GM19324 (cell line): ENCODE results near the gene SPHK2.

ENCODE experiments used
- ATAC-seq: cut with Tn5 transposase; IDR thresholded peaks from one replicate; pipeline ENCODE4 v1.9.1; 2021; ENCODE audit warnings: mild to moderate bottlenecking, moderate library complexity; ENCODE audit not compliant: unreplicated experiment, low FRiP score

SPHK2 gene

DNA sequence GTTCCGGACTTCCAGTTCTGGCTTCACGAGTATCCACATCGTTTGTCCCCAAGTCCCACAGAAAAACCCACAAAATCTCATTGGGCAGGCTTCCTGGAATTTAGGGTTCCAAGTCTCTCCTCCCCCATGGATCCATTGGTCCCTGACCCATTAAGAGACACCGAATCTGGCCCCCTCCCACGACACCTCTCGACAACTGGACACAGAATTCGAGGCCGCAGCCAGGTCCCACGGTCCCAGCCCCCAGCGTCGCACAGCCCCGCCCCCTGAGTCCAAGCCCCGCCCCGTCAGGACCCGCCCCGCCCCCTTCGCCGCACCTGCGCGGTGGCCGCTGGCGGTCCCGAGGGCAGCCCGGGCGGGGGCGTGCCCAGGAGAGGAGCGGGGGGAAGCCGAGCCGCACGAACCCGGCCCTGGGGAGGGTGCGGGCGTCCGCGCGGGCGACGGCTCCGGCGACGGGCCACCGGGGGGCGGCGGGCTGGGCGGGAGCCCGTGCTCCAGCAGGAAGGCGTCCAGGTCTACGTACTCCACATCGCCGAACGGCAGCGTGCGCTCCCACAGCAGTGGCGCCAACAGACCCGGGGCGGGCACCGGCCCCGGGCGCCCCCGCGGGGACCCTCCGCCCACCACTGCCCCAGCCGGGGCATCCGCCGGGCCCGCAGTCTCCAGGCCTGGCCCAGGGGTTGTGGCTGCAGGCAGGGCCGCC lies 16.1 kb downstream of the SPHK2 start:
- ATAC-seq = peak; percentile 19

DNA sequence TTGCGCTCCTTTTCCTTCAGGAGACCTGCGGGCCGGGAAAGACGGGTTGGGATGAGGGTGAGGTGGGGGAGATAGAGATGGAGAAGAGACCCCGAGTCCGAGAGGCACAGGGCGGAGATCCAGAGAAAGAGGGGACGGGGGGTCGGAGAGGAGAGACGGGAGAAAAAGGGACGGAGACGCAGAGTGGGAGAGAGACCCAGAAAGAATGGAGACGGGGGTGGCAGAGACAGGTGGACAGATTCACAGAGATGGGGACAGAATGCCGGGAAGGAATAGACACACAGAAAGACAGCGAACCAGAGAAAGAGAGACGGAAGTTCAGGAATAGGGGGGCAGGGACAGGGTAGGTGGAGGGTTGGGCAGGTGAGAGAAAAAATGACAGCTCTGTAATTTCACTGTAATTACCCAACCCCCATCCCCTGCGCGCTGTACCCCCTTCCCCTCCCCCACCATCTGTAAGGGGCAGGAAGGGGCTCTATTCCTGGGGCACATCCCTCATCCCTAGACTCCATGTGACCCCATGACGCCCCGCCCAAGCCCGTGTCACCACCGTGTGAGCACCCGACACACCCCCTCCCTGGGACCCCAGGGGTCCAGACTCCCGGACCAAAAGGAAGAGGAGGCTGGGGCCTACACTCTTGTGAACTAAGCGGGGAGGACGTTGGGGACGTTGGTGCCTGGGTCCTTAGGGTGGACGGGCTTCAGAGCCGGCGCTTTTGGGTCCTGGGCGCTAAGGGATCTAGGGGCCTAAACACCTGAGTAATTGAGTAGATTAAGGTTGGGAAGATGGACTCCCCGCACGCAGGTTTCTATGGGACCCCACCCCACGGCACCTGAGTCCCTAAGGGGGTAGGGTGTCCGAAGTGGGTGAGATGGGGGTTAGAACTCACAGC lies 16.9 kb downstream of the SPHK2 start:
- ATAC-seq = no peak

- no peak for ATAC-seq
These were observed 17.6 kb downstream of the SPHK2 start, which contains the start of gene DBP for GRCh38 chr19:48636859-48637448. Gene DBP (minus strand): TSS chr19:48637379. CDS start chr19:48636994, 385 bp downstream.

DNA sequence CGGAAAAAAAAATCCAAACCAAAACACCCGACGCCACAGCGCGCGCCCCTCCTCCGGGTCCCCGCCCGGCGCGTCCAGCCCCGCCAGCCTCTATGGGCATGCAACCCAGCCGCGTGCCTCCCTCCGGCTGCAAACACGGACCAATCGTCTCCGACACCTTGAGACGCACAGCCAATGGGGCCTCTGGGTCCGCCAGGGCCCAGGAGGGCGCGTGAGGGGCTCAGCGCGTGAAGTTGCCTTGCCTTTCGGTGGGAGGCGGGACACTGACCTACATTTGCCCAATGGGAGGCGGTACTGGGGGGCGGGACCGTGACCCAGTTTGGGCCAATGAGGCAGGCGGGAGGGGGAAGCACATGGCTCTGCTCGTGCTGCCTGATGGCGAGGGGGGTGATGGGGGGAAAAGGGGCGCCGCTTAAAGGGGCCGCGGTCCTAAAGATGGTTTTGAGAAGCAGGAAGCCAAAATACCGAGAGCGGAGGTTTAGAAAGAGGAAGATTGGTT lies 18.2 kb downstream of the SPHK2 start:
- peak; percentile 83 for ATAC-seq

DNA sequence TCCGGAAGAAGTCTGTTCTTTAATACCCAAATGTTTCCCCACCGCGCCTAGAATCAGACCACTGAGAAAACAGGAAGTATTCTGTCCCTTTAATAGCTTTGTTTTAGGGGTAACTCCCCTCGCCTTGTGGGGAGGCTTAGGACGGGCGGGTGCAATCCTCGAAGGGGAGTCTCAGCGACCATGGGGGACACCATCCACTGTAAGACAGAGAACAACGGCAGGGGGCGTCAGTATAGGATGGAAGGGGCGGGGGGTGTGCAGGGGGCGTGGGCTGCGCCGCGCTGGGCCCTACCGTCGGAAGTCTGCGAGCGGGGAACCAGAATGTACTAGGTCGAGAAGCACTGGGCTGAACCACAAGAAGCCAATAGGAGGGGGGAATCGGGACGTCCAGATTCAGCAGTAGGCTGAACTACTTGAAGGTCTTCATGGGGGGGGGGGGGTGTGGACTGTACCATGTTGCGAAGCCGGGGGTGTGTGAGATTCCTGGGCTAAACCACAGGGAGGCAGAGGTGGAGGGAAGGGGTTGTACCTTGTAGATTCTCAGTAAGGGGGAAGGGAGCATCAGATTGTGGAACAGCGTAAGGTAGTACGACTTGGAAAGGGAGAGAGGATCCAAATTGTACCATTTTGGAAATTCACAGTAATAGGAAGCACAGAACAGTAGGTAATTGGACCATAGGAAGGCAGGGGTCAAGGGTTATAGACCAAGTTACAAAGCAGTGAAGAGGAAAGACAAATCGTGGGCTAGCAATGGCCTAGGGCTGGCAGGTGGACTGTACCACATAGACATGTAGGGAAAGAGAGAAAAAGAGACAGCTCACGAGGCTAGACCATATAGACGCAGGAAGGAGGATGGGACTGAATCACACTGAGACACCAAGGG lies 18.9 kb downstream of the SPHK2 start:
- ATAC-seq = peak; percentile 11

- ATAC-seq = no peak
These were observed 19.6 kb downstream of the SPHK2 start for GRCh38 chr19:48638831-48639381.

GRCh38 chr19:48639483-48640375 lies 20.4 kb downstream of the SPHK2 start:
- ATAC-seq = no peak

GRCh38 chr19:48641850-48642249 lies 22.5 kb downstream of the SPHK2 start:
- ATAC-seq = no peak

- ATAC-seq = no peak
These were observed 23.6 kb downstream of the SPHK2 start for GRCh38 chr19:48642862-48643261.

GRCh38 chr19:48644355-48644754 lies 25.0 kb downstream of the SPHK2 start:
- ATAC-seq = no peak

DNA sequence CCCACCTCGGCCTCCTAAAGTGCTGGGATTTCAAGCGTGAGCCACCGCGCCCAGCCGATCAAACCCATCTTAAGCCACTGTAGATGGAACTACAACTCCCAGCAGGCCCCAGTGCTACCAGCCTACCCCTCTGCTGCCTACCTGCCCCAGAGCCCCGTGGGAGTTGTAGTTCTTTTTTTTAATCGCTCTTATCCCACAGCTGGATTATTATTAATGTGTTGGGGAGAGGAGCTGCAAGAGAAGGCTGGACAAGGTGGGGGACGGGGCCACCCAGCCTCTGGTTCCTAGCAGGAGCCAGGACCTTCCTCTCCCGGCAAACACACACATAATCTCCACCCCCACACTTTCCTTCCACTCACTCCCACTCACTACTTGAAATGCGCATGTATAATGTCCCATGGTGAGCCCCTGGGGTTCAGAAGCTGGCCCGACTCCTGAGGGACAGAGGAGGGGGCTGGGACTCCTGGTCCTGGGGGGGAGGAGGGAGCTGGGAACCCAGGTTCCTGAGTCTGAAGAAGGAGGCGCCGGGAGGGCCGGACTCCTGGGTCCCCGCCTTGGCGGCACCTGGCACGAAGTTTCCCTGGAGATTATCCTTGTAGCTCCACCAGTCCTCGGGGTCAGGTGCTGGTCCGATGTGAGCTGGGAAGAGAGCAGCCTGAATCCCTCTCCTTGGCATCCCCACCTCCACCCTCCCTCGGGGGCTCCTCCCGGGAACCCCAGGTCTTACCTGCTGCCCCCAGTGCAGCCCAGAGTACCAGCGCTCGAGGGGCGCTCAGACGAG lies 25.7 kb downstream of the SPHK2 start:
- ATAC-seq = peak; percentile 46

- no peak for ATAC-seq
These were observed 26.3 kb downstream of the SPHK2 start for GRCh38 chr19:48645620-48646000.

- peak; percentile 63 for ATAC-seq
These were observed 26.9 kb downstream of the SPHK2 start, which contains the start of gene CA11 for GRCh38 chr19:48646001-48646721. Gene CA11 (minus strand): TSS chr19:48646187. CDS start chr19:48645632, 555 bp downstream.

DNA sequence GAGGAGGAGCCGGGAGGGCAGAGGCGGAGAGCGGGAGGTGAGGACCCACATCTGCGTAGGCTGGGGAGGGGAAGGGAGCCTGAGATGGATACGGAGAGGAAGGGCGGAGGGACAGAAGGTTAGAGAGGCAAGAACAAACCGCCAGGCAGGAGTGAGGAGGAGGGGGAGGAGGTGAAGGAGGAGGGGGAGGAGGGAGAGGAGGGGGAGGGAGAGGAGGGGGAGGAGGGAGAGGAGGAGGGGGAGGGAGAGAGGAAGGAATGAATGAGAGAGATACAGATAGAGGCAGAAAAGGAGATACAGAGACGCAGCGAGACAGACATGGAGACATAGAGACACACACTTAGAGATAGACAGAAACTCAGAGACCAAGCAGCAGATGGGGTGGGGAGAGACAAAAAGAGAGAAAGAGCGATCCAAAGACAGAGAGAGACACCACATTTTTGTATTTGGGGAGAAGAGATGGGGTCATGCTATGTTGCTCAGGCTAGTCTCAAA lies 27.5 kb downstream of the SPHK2 start:
- ATAC-seq = no peak

DNA sequence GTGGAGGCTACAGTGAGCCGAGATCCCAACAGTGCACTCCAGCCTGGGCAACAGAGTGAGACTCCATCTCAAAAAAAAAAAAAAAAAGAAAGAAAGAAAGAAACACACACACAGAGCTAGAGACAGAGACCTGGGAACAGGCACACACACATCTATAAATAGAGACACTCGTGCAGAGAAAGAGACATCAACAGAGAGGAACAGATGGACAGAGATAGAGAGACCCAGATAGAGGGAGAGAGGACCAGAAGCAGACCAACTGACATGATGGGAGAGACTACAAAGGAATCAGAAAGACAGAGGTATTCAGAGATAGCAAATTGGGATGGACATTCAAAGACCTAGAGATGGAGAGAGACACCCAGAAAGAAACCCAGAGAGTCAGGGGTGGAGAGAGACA lies 28.8 kb downstream of the SPHK2 start:
- no peak for ATAC-seq

DNA sequence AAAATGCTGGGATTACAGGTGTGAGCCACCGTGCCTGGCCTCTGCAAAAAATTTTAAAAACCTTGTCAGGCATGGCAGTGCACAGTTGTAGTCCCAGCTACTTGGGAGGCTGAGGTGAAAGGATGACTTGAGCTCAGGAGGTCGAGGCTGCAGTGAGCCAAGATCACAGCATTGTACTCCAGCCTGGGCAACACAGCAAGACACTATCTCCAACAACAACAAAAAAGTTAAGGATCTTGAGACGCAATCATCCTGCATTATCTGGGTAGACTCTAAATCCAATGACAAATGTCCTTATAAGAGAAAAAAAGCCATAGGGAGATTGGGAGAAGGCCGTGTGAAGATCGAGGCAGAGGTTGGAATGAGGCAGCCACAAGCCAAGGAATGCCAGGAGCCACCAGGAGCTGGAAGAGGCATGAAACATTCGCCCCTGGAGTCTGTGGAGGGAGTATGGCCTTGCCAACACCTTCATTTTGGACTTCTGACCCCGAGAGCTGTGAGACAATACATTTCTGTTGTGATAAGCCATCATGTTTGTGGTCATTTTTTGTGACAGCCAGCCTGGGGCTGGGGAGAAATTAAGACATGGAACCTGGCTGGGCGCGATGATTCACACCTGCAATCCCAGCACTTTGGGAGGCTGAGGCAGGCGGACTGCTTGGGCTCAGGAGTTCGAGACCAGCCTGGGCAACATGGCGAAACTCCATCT lies 31.8 kb downstream of the SPHK2 start:
- no peak for ATAC-seq

DNA sequence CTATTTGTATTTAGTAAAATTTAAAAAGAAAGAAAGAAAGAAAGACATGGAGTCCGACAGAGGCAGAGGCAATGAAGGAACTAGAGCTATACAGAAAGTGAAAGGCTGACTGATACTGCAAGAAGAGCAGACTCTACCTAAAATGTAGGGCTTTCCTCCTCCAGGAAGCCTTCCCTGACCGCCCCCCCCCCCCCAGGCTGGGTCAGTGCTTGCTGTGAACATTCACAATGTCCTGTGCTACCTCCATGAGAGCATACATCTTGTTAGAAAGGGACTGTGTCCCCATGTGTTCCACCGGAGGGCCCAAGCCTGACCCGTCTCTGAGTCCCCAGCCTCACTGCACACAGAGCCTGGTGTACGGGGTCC lies 32.4 kb downstream of the SPHK2 start:
- no peak for ATAC-seq
